Trophoblast cell (in vitro differentiated cells and primary cell): ENCODE data around the gene TCHP.

Experiments
- DNase-seq, 2 donors: peaks; one replicate each; pipeline ENCODE4 v3.0.0-alpha.2; 2016
- H2AFZ ChIP-seq: 2 replicates; pipeline ENCODE4 v1.6.1; 2013; ENCODE audit warnings: low read length, moderate library complexity, mild to moderate bottlenecking; ENCODE audit not compliant: insufficient read depth, poor library complexity
- H2AK5ac ChIP-seq: 2 replicates; pipeline ENCODE4 v1.6.1; 2013; ENCODE audit warnings: mild to moderate bottlenecking, low read length
- H2BK120ac ChIP-seq: 2 replicates; pipeline ENCODE4 v1.6.1; 2013; ENCODE audit warnings: low read length, mild to moderate bottlenecking, moderate library complexity; ENCODE audit not compliant: insufficient read depth, poor library complexity
- H2BK12ac ChIP-seq: 2 replicates; pipeline ENCODE4 v1.6.1; 2013; ENCODE audit warnings: mild to moderate bottlenecking, low read length, moderate library complexity
- H2BK5ac ChIP-seq: 2 replicates; pipeline ENCODE4 v1.6.1; 2013; ENCODE audit warnings: low read length, low read depth, moderate library complexity, mild to moderate bottlenecking; ENCODE audit not compliant: poor library complexity
- H3K14ac ChIP-seq: 2 replicates; pipeline ENCODE4 v1.6.1; 2013; ENCODE audit warnings: mild to moderate bottlenecking, low read length
- H3K18ac ChIP-seq: 2 replicates; pipeline ENCODE4 v1.6.1; 2013; ENCODE audit warnings: mild to moderate bottlenecking, low read length
- H3K23ac ChIP-seq: 2 replicates; pipeline ENCODE4 v1.6.1; 2013; ENCODE audit warnings: low read length
- H3K27ac ChIP-seq: 2 replicates; pipeline ENCODE4 v1.5.1; 2013; ENCODE audit warnings: low read depth, mild to moderate bottlenecking, inconsistent platforms, low read length, moderate library complexity
- H3K27me3 ChIP-seq: 2 replicates; pipeline ENCODE4 v1.6.1; 2013; ENCODE audit warnings: inconsistent platforms, mild to moderate bottlenecking, low read length, moderate library complexity; ENCODE audit not compliant: insufficient read depth
- H3K36me3 ChIP-seq, 2 experiments: 1 replicate in 1 of 2; 2 replicates in 1 of 2; pipeline ENCODE4 v1.6.1; 2013; ENCODE audit warnings: low read length in 2 of 2, mild to moderate bottlenecking in 2 of 2, moderate library complexity in 1 of 2; ENCODE audit not compliant: insufficient read depth in 2 of 2, control insufficient read depth in 1 of 2
- H3K4ac ChIP-seq: 2 replicates; pipeline ENCODE4 v1.6.1; 2013; ENCODE audit warnings: low read depth, mild to moderate bottlenecking, low read length, moderate library complexity
- H3K4me1 ChIP-seq, 2 experiments: 1 replicate in 1 of 2; 2 replicates in 1 of 2; pipeline ENCODE4 v1.6.1; 2013; ENCODE audit warnings: low read length in 2 of 2, mild to moderate bottlenecking in 2 of 2, moderate library complexity in 1 of 2; ENCODE audit not compliant: insufficient read depth in 2 of 2, control insufficient read depth in 1 of 2
- H3K4me2 ChIP-seq: 2 replicates; pipeline ENCODE4 v1.6.1; 2013; ENCODE audit warnings: inconsistent platforms, mild to moderate bottlenecking, low read length, moderate library complexity
- H3K4me3 ChIP-seq: 2 replicates; pipeline ENCODE4 v1.5.1; 2013; ENCODE audit warnings: mild to moderate bottlenecking, low read depth, low read length, inconsistent platforms
- H3K79me1 ChIP-seq: one replicate; pipeline ENCODE4 v1.6.1; 2013; ENCODE audit warnings: low read length
- H3K79me2 ChIP-seq: 2 replicates; pipeline ENCODE4 v1.6.1; 2013; ENCODE audit warnings: low read length, mild to moderate bottlenecking; ENCODE audit not compliant: control insufficient read depth, insufficient read depth, poor library complexity
- H3K9ac ChIP-seq: 2 replicates; pipeline ENCODE4 v1.6.1; 2013; ENCODE audit warnings: mild to moderate bottlenecking, low read length
- H3K9me3 ChIP-seq: 2 replicates; pipeline ENCODE4 v1.6.1; 2013; ENCODE audit warnings: low read depth, mild to moderate bottlenecking, control low read depth, inconsistent platforms, low read length; ENCODE audit not compliant: insufficient read depth
- H4K12ac ChIP-seq: 2 replicates; pipeline ENCODE4 v1.6.1; 2013; ENCODE audit warnings: low read depth, mild to moderate bottlenecking, low read length, moderate library complexity
- H4K8ac ChIP-seq: 2 replicates; pipeline ENCODE4 v1.6.1; 2013; ENCODE audit warnings: low read depth, mild to moderate bottlenecking, low read length, moderate library complexity
- H4K91ac ChIP-seq: one replicate; pipeline ENCODE4 v1.6.1; 2013; ENCODE audit warnings: low read depth, mild to moderate bottlenecking, low read length, moderate library complexity
- WGBS: extraction: QIAGEN DNeasy Blood & Tissue Kit; methylation state at CpG from one replicate; pipeline ENCODE4 v1.1.7; 2013; ENCODE audit warnings: missing lambda C conversion rate; ENCODE audit not compliant: insufficient read length, insufficient coverage; ENCODE audit errors: extremely low coverage; 5-methylcytosine and 5-hydroxymethylcytosine counted together

TCHP gene

GRCh38 chr12:109962398-109962797 is 62.3 kb downstream of the TCHP start:
- WGBS, result no CpG with 5 or more reads among the region's 3 CpGs
- Histone ChIP-seq H4K91ac (no peak overlapping the region), H2BK5ac (no peak overlapping the region), H3K79me1 (no peaks in the 10 kb centered on the region), H2AK5ac (no peak overlapping the region), H2BK120ac (no peak overlapping the region), H3K9me3 (no peaks in the 10 kb centered on the region), H3K18ac (no peak overlapping the region), H4K8ac (no peak overlapping the region), H3K27me3 (no peaks in the 10 kb centered on the region), H3K79me2 (no peaks in the 10 kb centered on the region), H3K4me1 (no peaks in the 10 kb centered on the region), H2AFZ (no peak overlapping the region), H3K14ac (no peak overlapping the region), H3K4me3 (no peak overlapping the region), H3K36me3 (peaks cover 11 to 16% of the 10 kb centered on the region in 2 experiments), H3K23ac (no peak overlapping the region), H4K12ac (no peak overlapping the region), H3K4me2 (no peak overlapping the region), H2BK12ac (no peak overlapping the region), H3K4ac (no peak overlapping the region), H3K27ac (no peak overlapping the region), H3K9ac (no peak overlapping the region)
- DNase-seq, result no peak

GRCh38 chr12:109963330-109963729 is 63.3 kb downstream of the TCHP start:
- H3K4me2 ChIP-seq, result no peak overlapping the region
- no peaks in the 10 kb centered on the region for H3K79me1 ChIP-seq

DNA sequence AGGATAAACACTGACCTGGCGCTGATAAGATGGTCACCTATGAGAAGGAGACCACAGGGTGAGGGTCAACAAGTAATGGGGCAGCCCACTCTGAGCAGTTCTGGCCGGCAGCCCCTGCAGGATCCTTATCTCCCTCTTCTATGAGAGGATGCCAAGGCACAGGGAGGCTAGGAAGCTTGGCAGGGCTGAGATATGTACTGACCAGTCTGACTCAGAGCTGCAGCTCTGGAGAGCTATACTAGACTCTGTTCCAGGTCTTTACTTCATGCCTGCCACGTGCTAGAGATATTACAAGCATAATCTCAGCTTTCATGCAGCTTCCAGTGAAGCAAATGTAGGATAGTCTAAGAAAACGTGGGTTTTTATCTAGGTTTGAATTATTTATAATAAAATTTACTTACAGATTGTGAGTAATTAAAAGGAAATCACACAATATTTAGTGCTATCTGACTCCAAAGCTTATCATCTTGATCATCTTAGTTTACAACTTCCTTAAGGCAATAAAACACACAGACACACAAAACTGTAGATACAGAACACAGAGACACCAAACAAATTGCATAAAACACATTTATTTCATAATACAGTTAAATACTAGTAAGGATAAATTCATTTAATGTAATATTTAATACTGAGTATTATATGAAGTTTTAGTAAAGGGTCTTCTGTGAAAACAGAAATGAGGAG is 63.8 kb downstream of the TCHP start:
- no CpG with 5 or more reads among the region's 4 CpGs for WGBS
- Histone ChIP-seq H4K8ac (no peak overlapping the region), H3K27ac (no peak overlapping the region), H3K14ac (no peak overlapping the region), H3K79me1 (no peaks in the 10 kb centered on the region), H2BK120ac (no peak overlapping the region), H2BK12ac (no peak overlapping the region), H3K4me2 (no peak overlapping the region), H3K36me3 (peaks cover 11 to 18% of the 10 kb centered on the region in 2 experiments), H3K4me1 (peaks cover 0 to 2% of the 10 kb centered on the region in 2 experiments), H2AK5ac (no peak overlapping the region), H3K79me2 (no peaks in the 10 kb centered on the region), H2BK5ac (no peak overlapping the region), H4K12ac (no peak overlapping the region), H3K9ac (no peak overlapping the region), H3K9me3 (no peaks in the 10 kb centered on the region), H3K4me3 (no peak overlapping the region), H4K91ac (no peak overlapping the region), H3K4ac (no peak overlapping the region), H2AFZ (no peak overlapping the region), H3K23ac (no peak overlapping the region), H3K27me3 (no peaks in the 10 kb centered on the region), H3K18ac (no peak overlapping the region)
- DNase-seq, result no peak

More at GRCh38 chr12:109963330-109963729, 63.3 kb downstream of the TCHP start:
- no peak overlapping the region for H3K18ac ChIP-seq
- WGBS, result no CpG with 5 or more reads among the region's 1 CpG
- H3K14ac ChIP-seq, result no peak overlapping the region
- H3K27me3 ChIP-seq, result no peaks in the 10 kb centered on the region
- H2BK12ac ChIP-seq, result no peak overlapping the region
- H3K4me1 ChIP-seq, result no peaks in the 10 kb centered on the region
- DNase-seq, result no peak
- H2AFZ ChIP-seq, result no peak overlapping the region
- H3K4ac ChIP-seq, result no peak overlapping the region
- H4K91ac ChIP-seq, result no peak overlapping the region
- peaks cover 11 to 18% of the 10 kb centered on the region in 2 experiments for H3K36me3 ChIP-seq
- H3K27ac ChIP-seq, result no peak overlapping the region
- H4K8ac ChIP-seq, result no peak overlapping the region
- no peak overlapping the region for H3K23ac ChIP-seq
- H2AK5ac ChIP-seq, result no peak overlapping the region
- no peak overlapping the region for H4K12ac ChIP-seq
- no peaks in the 10 kb centered on the region for H3K79me2 ChIP-seq
- no peaks in the 10 kb centered on the region for H3K9me3 ChIP-seq
- no peak overlapping the region for H2BK120ac ChIP-seq
- H3K4me3 ChIP-seq, result no peak overlapping the region
- H3K9ac ChIP-seq, result no peak overlapping the region
- no peak overlapping the region for H2BK5ac ChIP-seq

GRCh38 chr12:109966546-109966945 is 66.5 kb downstream of the TCHP start:
- H3K9ac ChIP-seq, result no peak overlapping the region
- no peaks in the 10 kb centered on the region for H3K79me1 ChIP-seq
- no peak overlapping the region for H2BK12ac ChIP-seq
- no peak overlapping the region for H3K18ac ChIP-seq
- H3K9me3 ChIP-seq, result no peaks in the 10 kb centered on the region
- no peak overlapping the region for H3K14ac ChIP-seq
- peaks cover 17 to 20% of the 10 kb centered on the region in 2 experiments for H3K36me3 ChIP-seq
- H4K12ac ChIP-seq, result no peak overlapping the region
- no peak overlapping the region for H3K23ac ChIP-seq
- H3K79me2 ChIP-seq, result no peaks in the 10 kb centered on the region
- no CpG with 5 or more reads among the region's 4 CpGs for WGBS
- no peak overlapping the region for H2BK120ac ChIP-seq
- H3K4me1 ChIP-seq, result peaks cover 0 to 2% of the 10 kb centered on the region in 2 experiments
- H2BK5ac ChIP-seq, result no peak overlapping the region
- H2AFZ ChIP-seq, result no peak overlapping the region
- H3K4me3 ChIP-seq, result no peak overlapping the region
- H3K27ac ChIP-seq, result no peak overlapping the region
- H3K4ac ChIP-seq, result no peak overlapping the region
- H2AK5ac ChIP-seq, result no peak overlapping the region
- H4K91ac ChIP-seq, result no peak overlapping the region
- peak; percentile 41 to 87 for DNase-seq
- no peaks in the 10 kb centered on the region for H3K27me3 ChIP-seq
- no peak overlapping the region for H4K8ac ChIP-seq
- H3K4me2 ChIP-seq, result no peak overlapping the region
